ENCODE data around the gene ELN. TPM values are rescaled to one million over a fixed set of nuclear protein-coding genes. Genes with fewer than 3 reads are reported as not detected.

ELN gene
- total and polyA plus RNA-seq, 9 of the 15 experiments (the other 6 are each of a cell fraction or from before 2014, with no cell fraction given), result 0.20 TPM; not detected in 8

- Histone ChIP-seq H3K4me2 (ENCODE audit: insufficient read depth, low read length) (no peak overlapping the region), H3K9ac (ENCODE audit: insufficient read depth in 1 of 2, low read depth in 2 of 2, low read length in 2 of 2) (no peak overlapping the region), H3K27ac (ENCODE audit: extremely low read depth, low read depth, low read length) (no peak overlapping the region), H4K20me1 (replicated peaks; ENCODE audit: control insufficient read depth, insufficient read depth, low read length) (peaks cover 14% of the 10 kb centered on the region), H3K4me3 (no peak overlapping the region), H3K4me1 (replicated peaks in 1 of 2; ENCODE audit: control insufficient read depth in 2 of 2, insufficient read depth in 2 of 2, low read length in 2 of 2) (peaks cover 3 to 12% of the 10 kb centered on the region in 2 experiments; a peak in 3 of 5 replicates), H3K9me3 (replicated peaks; ENCODE audit: control insufficient read depth, insufficient read depth, low read depth, low read length) (no peaks in the 10 kb centered on the region), H3K79me2 (ENCODE audit: control insufficient read depth, insufficient read depth, low read length) (no peaks in the 10 kb centered on the region), H2AFZ (ENCODE audit: low read depth, low read length) (no peak overlapping the region), H3K9me1 (ENCODE audit: control insufficient read depth, insufficient read depth, low read length) (no peaks in the 10 kb centered on the region), H3K27me3 (ENCODE audit: control insufficient read depth in 2 of 2, insufficient read depth in 2 of 2, low read length in 2 of 2) (peaks cover 35 to 77% of the 10 kb centered on the region in 2 experiments), H3K36me3 (ENCODE audit: control insufficient read depth, insufficient read depth, low read length) (no peaks in the 10 kb centered on the region)
- intact Hi-C loops (cut with micrococcal nuclease) (no loop called here), in situ Hi-C loops (cut with MboI) (no loop called here)
- ChIA-PET CTCF (ENCODE audit: low intra/inter-chr PET ratio) (no interaction called here), POLR2A (interaction anchor here (0.6 kb wide), 1 partner anchor 78 kb away, joined by 3 read pairs; no protein-coding TSS in a partner anchor)
- WGBS (ENCODE audit: insufficient coverage, low coverage, missing lambda C conversion rate), result 5% methylated on average over 6 of the region's 6 CpGs
- FAIRE-seq (no peak), ATAC-seq (no peak), DNase-seq (ENCODE audit: extremely low read depth in 1 of 4, low spot score in 3 of 4) (no peak)
- BruUV-seq (replicated peaks), result no TSS peak
- TF ChIP-seq GATA2 (CRISPR knock-in tag; IDR thresholded peaks at IDR 0.05) (no peak), NFRKB (IDR thresholded peaks at IDR 0.05; ENCODE audit: low read depth) (no peak), ZKSCAN3 (CRISPR knock-in tag; IDR thresholded peaks at IDR 0.05) (no peak), HDAC1 (IDR thresholded peaks at IDR 0.05) (no peak), FOXM1 (IDR thresholded peaks at IDR 0.05; ENCODE audit: low read depth) (no peak), FOXM1 (CRISPR knock-in tag; IDR thresholded peaks at IDR 0.05; ENCODE audit: low read depth) (no peak), SFPQ (IDR thresholded peaks at IDR 0.05; ENCODE audit: low read depth, low read length) (no peak), STAT5B (CRISPR knock-in tag; IDR thresholded peaks at IDR 0.05) (no peak), NR2C2 (CRISPR knock-in tag; IDR thresholded peaks at IDR 0.05) (no peak), NR2C2 (tag; IDR thresholded peaks at IDR 0.05) (no peak), ZNF57 (CRISPR knock-in tag; IDR thresholded peaks at IDR 0.05) (no peak), RBM14 (IDR thresholded peaks at IDR 0.05; ENCODE audit: borderline replicate concordance, insufficient read depth, low read depth, low read length) (no peak), MTA2 (IDR thresholded peaks at IDR 0.05; ENCODE audit: low read depth) (no peak), MXD1 (CRISPR knock-in tag; IDR thresholded peaks at IDR 0.05; ENCODE audit: borderline replicate concordance, poor library complexity, severe bottlenecking) (no peak), SOX6 (IDR thresholded peaks at IDR 0.05) (no peak), IFI16 (CRISPR knock-in tag; IDR thresholded peaks at IDR 0.05) (no peak), LEF1 (IDR thresholded peaks at IDR 0.05) (no peak), ELK3 (CRISPR knock-in tag; IDR thresholded peaks at IDR 0.05) (no peak), ZBTB49 (CRISPR knock-in tag; IDR thresholded peaks at IDR 0.05; ENCODE audit: borderline replicate concordance) (no peak), SNRNP70 (optimal IDR thresholded peaks at IDR 0.05; ENCODE audit: low read depth, low read length) (no peak)
Observed at GRCh38 chr7:73980206-73980605, 47.8 kb upstream of the ELN start.
